Esophagus muscularis mucosa (tissue), 4 donors: ENCODE results near the gene CTRB1. TPM values are rescaled to one million over a fixed set of nuclear protein-coding genes. Genes with fewer than 3 reads are reported as not detected.
A peak's percentile ranks its signal among the peaks of the same experiment; 100 is the strongest.

ENCODE experiments used
- DNase-seq: peaks from one replicate; pipeline ENCODE4 v3.0.0-alpha.2; 2017; ENCODE audit errors: extremely low spot score
- H3K27ac ChIP-seq, 4 donors: fragments of 200-600 bp; sonication (generic); replicated peaks in 1 of 4; 1 replicate in 3 of 4; 2 replicates in 1 of 4; pipeline ENCODE4 v1.5.1; 2016 to 2019; ENCODE audit warnings: mild to moderate bottlenecking in 1 of 4
- H3K27me3 ChIP-seq, 4 donors: fragments of 200-600 bp; sonication (generic); one replicate each; pipeline versions ENCODE4 v1.5.1 to v1.6.0; 2016 to 2019
- H3K36me3 ChIP-seq, 4 donors: fragments of 200-600 bp; sonication (generic); one replicate each; pipeline ENCODE4 v1.5.1; 2016 to 2019
- H3K4me1 ChIP-seq, 4 donors: fragments of 200-600 bp; sonication (generic); one replicate each; pipeline ENCODE4 v1.5.1; 2016 to 2019
- H3K4me3 ChIP-seq, 4 donors: fragments of 200-600 bp; sonication (generic); 1 replicate in 2 of 4; 2 replicates in 2 of 4; pipeline ENCODE4 v1.5.1; 2016 to 2019; ENCODE audit warnings: mild to moderate bottlenecking in 4 of 4, moderate library complexity in 1 of 4
- H3K9me3 ChIP-seq, 4 donors: fragments of 200-600 bp; sonication (generic); 1 replicate in 3 of 4; 2 replicates in 1 of 4; pipeline ENCODE4 v1.5.1; 2016 to 2019
- EP300 ChIP-seq: sonication (generic); formaldehyde crosslinking; IDR thresholded peaks from one replicate; pipeline ENCODE4 v1.6.1; 2017; ENCODE audit warnings: antibody characterized with exemption
- POLR2A ChIP-seq: fragments of 450-650 bp; IDR thresholded peaks from one replicate; pipeline ENCODE4 v1.6.1; 2017; ENCODE audit warnings: antibody characterized with exemption, moderate library complexity, mild to moderate bottlenecking, low read depth
- POLR2AphosphoS5 ChIP-seq, 2 donors: sonication (generic); formaldehyde crosslinking; IDR thresholded peaks; one replicate each; pipeline ENCODE4 v1.6.1; 2017; ENCODE audit warnings: antibody characterized with exemption in 2 of 2
- WGBS: methylation state at CpG from one replicate; pipeline ENCODE4 v1.1.5; 2018; 5-methylcytosine and 5-hydroxymethylcytosine counted together
- intact Hi-C: fragments of 100-400 bp; cut with DNase I; formaldehyde crosslinking; loops from one replicate; pipeline ENCODE4 v1.15.1; 2023
- total RNA-seq, 4 donors: library from RNA; depleted of rRNA; stranded (reverse); fragments of >200 nt; gene quantifications; one replicate each; pipeline versions ENCODE4 v1.1.0 to v1.2.1, GENCODE V29; 2016
- TF ChIP-seq, protein P1 (sequence below), 3 experiments: fragments of 200-600 bp in 2 of 3; fragments of 450-650 bp in 1 of 3; sonication (generic) in 2 of 3; IDR thresholded peaks; one replicate each; pipeline ENCODE4 v1.5.1; 2017 to 2019; ENCODE audit warnings: antibody characterized with exemption in 3 of 3, mild to moderate bottlenecking in 2 of 3, moderate library complexity in 1 of 3

Gene CTRB1
- total RNA-seq, 4 donors from 2014 or later = not detected

DNA sequence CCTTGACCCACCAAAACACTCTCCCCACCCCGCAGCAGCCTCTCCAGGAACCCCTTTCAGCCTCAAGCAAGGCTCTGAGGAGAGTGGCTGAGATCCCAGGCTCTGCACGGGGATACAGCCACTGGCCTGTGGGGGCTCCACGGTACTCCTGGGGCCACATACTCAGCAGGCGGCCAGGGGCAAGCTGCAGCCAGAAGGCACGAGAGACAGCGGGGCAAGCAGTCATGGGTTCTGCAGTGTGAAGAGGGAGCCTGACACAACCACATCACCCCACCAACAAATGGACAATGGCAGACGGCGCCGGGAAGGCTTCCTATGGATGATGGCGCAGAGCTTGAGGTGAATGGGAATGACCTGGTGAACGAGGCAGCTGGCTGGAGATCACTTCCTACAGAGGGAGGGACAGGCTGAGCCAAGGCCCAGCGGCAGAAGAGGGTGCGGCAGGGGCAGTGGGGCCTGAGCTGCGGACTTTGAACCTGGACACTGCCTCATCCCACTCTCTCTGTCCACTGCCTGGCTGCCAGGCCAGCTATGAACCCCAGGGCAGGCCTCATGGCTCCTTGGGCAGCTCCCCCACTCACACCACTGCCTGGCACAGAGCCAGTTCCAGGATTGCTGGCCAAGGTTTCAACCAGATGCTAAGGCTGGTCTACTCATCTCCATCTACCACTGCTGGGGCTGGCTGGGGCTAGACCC lies 43.5 kb downstream of the CTRB1 start:
- H3K27ac ChIP-seq = peak overlapping the region in 3 of 4 donors; percentile 36 to 93 (median 91)
- H3K4me3 ChIP-seq = peak overlapping the region in 2 of 4 donors; percentile 18 to 99
- no peaks in the 10 kb centered on the region for H3K27me3 ChIP-seq
- no peaks in the 10 kb centered on the region for H3K9me3 ChIP-seq
- no peak for DNase-seq
- WGBS = 77% methylated on average over 10 of the region's 14 CpGs
- H3K36me3 ChIP-seq = peaks cover 0 to 5% (median 0%) of the 10 kb centered on the region in 4 donors
- intact Hi-C loops = no loop called here
- no peak for TF ChIP-seq POLR2AphosphoS5 (IDR thresholded peaks at IDR 0.05)
- TF ChIP-seq, protein P1, sequence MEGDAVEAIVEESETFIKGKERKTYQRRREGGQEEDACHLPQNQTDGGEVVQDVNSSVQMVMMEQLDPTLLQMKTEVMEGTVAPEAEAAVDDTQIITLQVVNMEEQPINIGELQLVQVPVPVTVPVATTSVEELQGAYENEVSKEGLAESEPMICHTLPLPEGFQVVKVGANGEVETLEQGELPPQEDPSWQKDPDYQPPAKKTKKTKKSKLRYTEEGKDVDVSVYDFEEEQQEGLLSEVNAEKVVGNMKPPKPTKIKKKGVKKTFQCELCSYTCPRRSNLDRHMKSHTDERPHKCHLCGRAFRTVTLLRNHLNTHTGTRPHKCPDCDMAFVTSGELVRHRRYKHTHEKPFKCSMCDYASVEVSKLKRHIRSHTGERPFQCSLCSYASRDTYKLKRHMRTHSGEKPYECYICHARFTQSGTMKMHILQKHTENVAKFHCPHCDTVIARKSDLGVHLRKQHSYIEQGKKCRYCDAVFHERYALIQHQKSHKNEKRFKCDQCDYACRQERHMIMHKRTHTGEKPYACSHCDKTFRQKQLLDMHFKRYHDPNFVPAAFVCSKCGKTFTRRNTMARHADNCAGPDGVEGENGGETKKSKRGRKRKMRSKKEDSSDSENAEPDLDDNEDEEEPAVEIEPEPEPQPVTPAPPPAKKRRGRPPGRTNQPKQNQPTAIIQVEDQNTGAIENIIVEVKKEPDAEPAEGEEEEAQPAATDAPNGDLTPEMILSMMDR (IDR thresholded peaks at IDR 0.05) = no peak
- no peak for TF ChIP-seq EP300
- TF ChIP-seq POLR2A = no peak
- peaks cover 72 to 90% (median 86%) of the 10 kb centered on the region in 4 donors for H3K4me1 ChIP-seq

GRCh38 chr16:75262800-75263127 lies 44.0 kb downstream of the CTRB1 start:
- DNase-seq = no peak
- TF ChIP-seq POLR2AphosphoS5 (IDR thresholded peaks at IDR 0.05) (no peak), POLR2A (no peak), EP300 (no peak)
- TF ChIP-seq, protein P1 (IDR thresholded peaks at IDR 0.05) = no peak
- no peaks in the 10 kb centered on the region for H3K9me3 ChIP-seq
- no peaks in the 10 kb centered on the region for H3K27me3 ChIP-seq
- 63% methylated on average over 5 of the region's 5 CpGs for WGBS
- H3K4me3 ChIP-seq = peak overlapping the region in 2 of 4 donors; percentile 86 to 99
- peaks cover 0 to 5% (median 0%) of the 10 kb centered on the region in 4 donors for H3K36me3 ChIP-seq
- H3K27ac ChIP-seq = peak overlapping the region in 3 of 4 donors; percentile 36 to 93 (median 91)
- peaks cover 72 to 90% (median 86%) of the 10 kb centered on the region in 4 donors for H3K4me1 ChIP-seq
- intact Hi-C loops = no loop called here

GRCh38 chr16:75263291-75263962 lies 44.6 kb downstream of the CTRB1 start:
- no peak for DNase-seq
- TF ChIP-seq EP300 = no peak
- TF ChIP-seq POLR2AphosphoS5 (IDR thresholded peaks at IDR 0.05) = no peak
- TF ChIP-seq POLR2A = no peak
- TF ChIP-seq, protein P1 (IDR thresholded peaks at IDR 0.05) = no peak
- Histone ChIP-seq H3K36me3 (peaks cover 0 to 5% (median 0%) of the 10 kb centered on the region in 4 donors), H3K27ac (peak overlapping the region; percentile 91 to 93 (median 93)), H3K27me3 (no peaks in the 10 kb centered on the region), H3K9me3 (no peaks in the 10 kb centered on the region), H3K4me3 (peak overlapping the region; percentile 86 to 99 (median 92)), H3K4me1 (peaks cover 71 to 89% (median 85%) of the 10 kb centered on the region in 4 donors)
- WGBS = 62% methylated on average over 10 of the region's 14 CpGs
- intact Hi-C loops = no loop called here

DNA sequence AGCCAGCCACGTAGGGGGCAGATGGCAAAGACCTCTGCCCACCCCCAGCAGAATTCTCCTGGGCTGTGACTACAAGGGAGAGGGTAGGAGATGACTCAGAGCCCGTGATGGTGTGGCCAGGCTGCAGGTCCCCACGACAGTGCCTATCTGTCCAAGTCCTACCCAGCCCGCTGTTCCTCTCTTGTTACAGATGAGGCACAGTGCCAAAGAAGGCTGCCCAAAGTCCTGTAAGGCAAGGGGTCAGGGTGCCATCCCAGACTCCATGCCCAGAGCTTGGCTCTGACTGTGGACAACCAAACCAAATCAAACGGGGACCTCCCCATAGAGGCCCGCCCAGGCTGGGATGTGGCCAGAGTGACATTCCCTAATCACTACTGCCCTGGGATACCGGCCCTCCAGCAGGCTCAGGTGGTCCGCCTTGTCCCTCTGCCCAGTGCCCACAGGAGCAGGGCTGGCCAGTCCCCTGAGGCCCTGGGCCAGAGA lies 45.2 kb downstream of the CTRB1 start:
- no peaks in the 10 kb centered on the region for H3K27me3 ChIP-seq
- WGBS = 16% methylated on average over 4 of the region's 8 CpGs
- no peak for DNase-seq
- no peaks in the 10 kb centered on the region for H3K9me3 ChIP-seq
- peak overlapping the region; percentile 86 to 99 (median 92) for H3K4me3 ChIP-seq
- no peak for TF ChIP-seq EP300
- no peak for TF ChIP-seq POLR2AphosphoS5 (IDR thresholded peaks at IDR 0.05)
- TF ChIP-seq, protein P1 (IDR thresholded peaks at IDR 0.05) = no peak
- no peak for TF ChIP-seq POLR2A
- H3K4me1 ChIP-seq = peaks cover 65 to 83% (median 79%) of the 10 kb centered on the region in 4 donors
- H3K36me3 ChIP-seq = peaks cover 0 to 5% (median 0%) of the 10 kb centered on the region in 4 donors
- H3K27ac ChIP-seq = peak overlapping the region; percentile 91 to 93 (median 93)
- intact Hi-C loops = no loop called here
